Transverse colon (tissue), 4 donors: ENCODE data around the gene SLC5A4.

Experiments used
- POLR2A ChIP-seq: fragments of 450-650 bp; IDR thresholded peaks from one replicate; pipeline ENCODE4 v1.6.1; 2016; ENCODE audit warnings: antibody characterized with exemption, mild to moderate bottlenecking, moderate library complexity
- POLR2AphosphoS5 ChIP-seq, 3 donors: sonication (generic); formaldehyde crosslinking; IDR thresholded peaks; one replicate each; pipeline ENCODE4 v1.6.1; 2016; ENCODE audit warnings: antibody characterized with exemption in 3 of 3
- TF ChIP-seq, protein P1 (sequence below), 5 experiments: fragments of 200-600 bp in 3 of 5; fragments of 450-650 bp in 2 of 5; sonication (generic) in 3 of 5; IDR thresholded peaks; 1 replicate in 2 of 5; 2 replicates in 3 of 5; pipeline ENCODE4 v1.5.1; 2016 to 2017; ENCODE audit warnings: antibody characterized with exemption in 5 of 5, inconsistent platforms in 3 of 5, mild to moderate bottlenecking in 2 of 5, moderate library complexity in 1 of 5

DNA sequence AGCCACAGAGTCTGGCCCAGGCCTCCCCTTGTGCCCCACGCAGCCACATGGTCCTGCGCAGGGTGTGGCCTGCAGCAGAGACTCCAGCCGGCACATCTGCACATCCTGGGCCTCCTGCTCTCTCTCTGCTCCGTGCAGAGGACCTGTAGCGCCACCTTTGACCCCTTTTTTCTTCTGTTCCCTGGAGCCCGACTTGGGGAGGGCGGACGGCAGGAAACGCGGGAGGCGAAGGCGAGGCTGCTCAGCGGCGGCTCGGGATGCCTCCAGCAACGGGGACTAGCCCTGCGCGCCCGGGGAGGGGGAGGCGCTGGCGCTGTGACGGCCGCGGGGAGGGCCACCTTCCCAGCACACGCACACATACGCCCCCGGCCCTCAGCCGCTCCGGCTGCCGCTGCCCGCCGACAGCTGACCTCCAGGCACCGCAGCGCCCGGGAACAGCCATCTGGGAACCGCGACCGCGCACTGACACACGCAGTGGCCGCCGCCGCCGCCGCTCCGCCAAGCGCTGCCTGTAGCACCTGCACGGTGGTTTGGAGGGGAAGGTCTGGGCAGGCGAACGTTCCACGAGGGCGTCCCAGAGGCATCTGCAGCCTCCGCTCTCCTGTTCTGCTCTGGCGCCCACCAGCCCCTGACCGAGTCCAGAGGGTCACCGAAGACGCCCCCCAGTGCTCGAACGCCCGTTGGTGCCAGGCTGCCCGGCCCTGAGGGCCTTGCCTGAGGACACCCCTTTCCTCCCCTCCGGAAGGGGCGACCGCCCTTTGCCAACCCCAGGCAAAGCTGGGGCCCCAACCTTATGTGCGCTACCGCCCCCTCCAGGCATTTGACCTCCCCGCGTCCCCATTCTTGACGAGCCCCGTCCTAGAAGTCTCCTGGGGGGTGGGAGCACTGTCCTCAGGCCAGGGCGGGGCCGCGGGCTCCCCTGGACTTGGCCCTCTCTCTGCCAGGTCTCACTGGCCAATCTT lies 79.2 kb downstream of the SLC5A4 start:
- TF ChIP-seq, protein P1, sequence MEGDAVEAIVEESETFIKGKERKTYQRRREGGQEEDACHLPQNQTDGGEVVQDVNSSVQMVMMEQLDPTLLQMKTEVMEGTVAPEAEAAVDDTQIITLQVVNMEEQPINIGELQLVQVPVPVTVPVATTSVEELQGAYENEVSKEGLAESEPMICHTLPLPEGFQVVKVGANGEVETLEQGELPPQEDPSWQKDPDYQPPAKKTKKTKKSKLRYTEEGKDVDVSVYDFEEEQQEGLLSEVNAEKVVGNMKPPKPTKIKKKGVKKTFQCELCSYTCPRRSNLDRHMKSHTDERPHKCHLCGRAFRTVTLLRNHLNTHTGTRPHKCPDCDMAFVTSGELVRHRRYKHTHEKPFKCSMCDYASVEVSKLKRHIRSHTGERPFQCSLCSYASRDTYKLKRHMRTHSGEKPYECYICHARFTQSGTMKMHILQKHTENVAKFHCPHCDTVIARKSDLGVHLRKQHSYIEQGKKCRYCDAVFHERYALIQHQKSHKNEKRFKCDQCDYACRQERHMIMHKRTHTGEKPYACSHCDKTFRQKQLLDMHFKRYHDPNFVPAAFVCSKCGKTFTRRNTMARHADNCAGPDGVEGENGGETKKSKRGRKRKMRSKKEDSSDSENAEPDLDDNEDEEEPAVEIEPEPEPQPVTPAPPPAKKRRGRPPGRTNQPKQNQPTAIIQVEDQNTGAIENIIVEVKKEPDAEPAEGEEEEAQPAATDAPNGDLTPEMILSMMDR (IDR thresholded peaks at IDR 0.05) = no peak
- no peak for TF ChIP-seq POLR2A
- TF ChIP-seq POLR2AphosphoS5 (IDR thresholded peaks at IDR 0.05) = no peak
